ENCODE measurements around the gene GCN1. TPM values are rescaled to one million over a fixed set of nuclear protein-coding genes. Genes with fewer than 3 reads are reported as not detected.

GCN1 gene
- total RNA-seq, 1 donor from 2014 or later, result 165 TPM

GRCh38 chr12:120103371-120103770 lies 91.1 kb downstream of the GCN1 start:
- DNase-seq (ENCODE audit: low spot score), result no peak
- H3K9me3 Mint-ChIP-seq, result no peaks in the 10 kb centered on the region
- H3K36me3 Mint-ChIP-seq (ENCODE audit: low read depth), result peaks cover 62% of the 10 kb centered on the region
- H3K4me1 Mint-ChIP-seq (ENCODE audit: low read depth), result peaks cover 4% of the 10 kb centered on the region
- H3K27ac Mint-ChIP-seq, result no peak overlapping the region
- intact Hi-C loops (cut with micrococcal nuclease), result no loop called here
- no peaks in the 10 kb centered on the region for H3K27me3 Mint-ChIP-seq (ENCODE audit: low read depth)
- H3K4me3 Mint-ChIP-seq (ENCODE audit: low read depth), result no peak overlapping the region

GRCh38 chr12:120103044-120103338 lies 91.5 kb downstream of the GCN1 start:
- peaks cover 4% of the 10 kb centered on the region for H3K4me1 Mint-ChIP-seq (ENCODE audit: low read depth)
- H3K36me3 Mint-ChIP-seq (ENCODE audit: low read depth), result peaks cover 62% of the 10 kb centered on the region
- no peak overlapping the region for H3K4me3 Mint-ChIP-seq (ENCODE audit: low read depth)

GRCh38 chr12:120102189-120103043 lies 92.1 kb downstream of the GCN1 start:
- no peaks in the 10 kb centered on the region for H3K9me3 Mint-ChIP-seq
- H3K36me3 Mint-ChIP-seq (ENCODE audit: low read depth), result peaks cover 61% of the 10 kb centered on the region
- DNase-seq (ENCODE audit: low spot score), result no peak
- H3K27ac Mint-ChIP-seq, result no peak overlapping the region
- intact Hi-C loops (cut with micrococcal nuclease), result no loop called here
- H3K4me3 Mint-ChIP-seq (ENCODE audit: low read depth), result no peak overlapping the region
- H3K27me3 Mint-ChIP-seq (ENCODE audit: low read depth), result no peaks in the 10 kb centered on the region
- peaks cover 4% of the 10 kb centered on the region for H3K4me1 Mint-ChIP-seq (ENCODE audit: low read depth)

More at GRCh38 chr12:120103044-120103338, 91.5 kb downstream of the GCN1 start:
- Mint-ChIP-seq H3K9me3 (no peaks in the 10 kb centered on the region), H3K27ac (no peak overlapping the region), H3K27me3 (ENCODE audit: low read depth) (no peaks in the 10 kb centered on the region)
- intact Hi-C loops (cut with micrococcal nuclease), result no loop called here
- DNase-seq (ENCODE audit: low spot score), result no peak

GRCh38 chr12:120101617-120102016 lies 92.9 kb downstream of the GCN1 start:
- peaks cover 4% of the 10 kb centered on the region for H3K4me1 Mint-ChIP-seq (ENCODE audit: low read depth)
- H3K4me3 Mint-ChIP-seq (ENCODE audit: low read depth), result no peak overlapping the region
- intact Hi-C loops (cut with micrococcal nuclease), result no loop called here

GRCh38 chr12:120101182-120101581 lies 93.3 kb downstream of the GCN1 start:
- Mint-ChIP-seq H3K4me1 (ENCODE audit: low read depth) (peaks cover 4% of the 10 kb centered on the region), H3K27me3 (ENCODE audit: low read depth) (no peaks in the 10 kb centered on the region), H3K9me3 (no peaks in the 10 kb centered on the region), H3K27ac (peak overlapping the region; percentile 57), H3K4me3 (ENCODE audit: low read depth) (no peak overlapping the region), H3K36me3 (ENCODE audit: low read depth) (peaks cover 65% of the 10 kb centered on the region)
- no peak for DNase-seq (ENCODE audit: low spot score)
- intact Hi-C loops (cut with micrococcal nuclease), result no loop called here

More at GRCh38 chr12:120101617-120102016, 92.9 kb downstream of the GCN1 start:
- Mint-ChIP-seq H3K27me3 (ENCODE audit: low read depth) (no peaks in the 10 kb centered on the region), H3K27ac (peak overlapping the region; percentile 57), H3K36me3 (ENCODE audit: low read depth) (peaks cover 64% of the 10 kb centered on the region), H3K9me3 (no peaks in the 10 kb centered on the region)
- DNase-seq (ENCODE audit: low spot score), result no peak

GRCh38 chr12:120100630-120101029 lies 93.9 kb downstream of the GCN1 start:
- no peak for DNase-seq (ENCODE audit: low spot score)
- peaks cover 63% of the 10 kb centered on the region for H3K36me3 Mint-ChIP-seq (ENCODE audit: low read depth)
- no peak overlapping the region for H3K27ac Mint-ChIP-seq
- H3K27me3 Mint-ChIP-seq (ENCODE audit: low read depth), result no peaks in the 10 kb centered on the region
- H3K9me3 Mint-ChIP-seq, result no peaks in the 10 kb centered on the region
- peaks cover 2% of the 10 kb centered on the region for H3K4me1 Mint-ChIP-seq (ENCODE audit: low read depth)
- intact Hi-C loops (cut with micrococcal nuclease), result no loop called here
- H3K4me3 Mint-ChIP-seq (ENCODE audit: low read depth), result no peak overlapping the region

- H3K27ac Mint-ChIP-seq, result no peak overlapping the region
- intact Hi-C loops (cut with micrococcal nuclease), result no loop called here
- H3K36me3 Mint-ChIP-seq (ENCODE audit: low read depth), result peaks cover 57% of the 10 kb centered on the region
- no peaks in the 10 kb centered on the region for H3K9me3 Mint-ChIP-seq
- H3K4me1 Mint-ChIP-seq (ENCODE audit: low read depth), result peaks cover 2% of the 10 kb centered on the region
- DNase-seq (ENCODE audit: low spot score), result no peak
- H3K4me3 Mint-ChIP-seq (ENCODE audit: low read depth), result no peak overlapping the region
- no peaks in the 10 kb centered on the region for H3K27me3 Mint-ChIP-seq (ENCODE audit: low read depth)
These were observed 94.8 kb downstream of the GCN1 start for GRCh38 chr12:120099738-120100137.

GRCh38 chr12:120098756-120099470 lies 95.6 kb downstream of the GCN1 start:
- peaks cover 2% of the 10 kb centered on the region for H3K4me1 Mint-ChIP-seq (ENCODE audit: low read depth)
- H3K27ac Mint-ChIP-seq, result no peak overlapping the region
- no peaks in the 10 kb centered on the region for H3K27me3 Mint-ChIP-seq (ENCODE audit: low read depth)
- peaks cover 55% of the 10 kb centered on the region for H3K36me3 Mint-ChIP-seq (ENCODE audit: low read depth)
- no peaks in the 10 kb centered on the region for H3K9me3 Mint-ChIP-seq
- intact Hi-C loops (cut with micrococcal nuclease), result no loop called here
- no peak for DNase-seq (ENCODE audit: low spot score)
- no peak overlapping the region for H3K4me3 Mint-ChIP-seq (ENCODE audit: low read depth)

GRCh38 chr12:120096671-120097202 lies 97.8 kb downstream of the GCN1 start:
- no peaks in the 10 kb centered on the region for H3K27me3 Mint-ChIP-seq (ENCODE audit: low read depth)
- no peak overlapping the region for H3K4me3 Mint-ChIP-seq (ENCODE audit: low read depth)
- peaks cover 2% of the 10 kb centered on the region for H3K4me1 Mint-ChIP-seq (ENCODE audit: low read depth)
- H3K9me3 Mint-ChIP-seq, result no peaks in the 10 kb centered on the region
- no peak overlapping the region for H3K27ac Mint-ChIP-seq
- H3K36me3 Mint-ChIP-seq (ENCODE audit: low read depth), result peaks cover 54% of the 10 kb centered on the region
- intact Hi-C loops (cut with micrococcal nuclease), result no loop called here
- DNase-seq (ENCODE audit: low spot score), result no peak

GRCh38 chr12:120095736-120096135 lies 98.8 kb downstream of the GCN1 start:
- Mint-ChIP-seq H3K27me3 (ENCODE audit: low read depth) (no peaks in the 10 kb centered on the region), H3K4me3 (ENCODE audit: low read depth) (no peak overlapping the region), H3K9me3 (no peaks in the 10 kb centered on the region), H3K36me3 (ENCODE audit: low read depth) (peaks cover 58% of the 10 kb centered on the region), H3K4me1 (ENCODE audit: low read depth) (no peaks in the 10 kb centered on the region), H3K27ac (no peak overlapping the region)
- DNase-seq (ENCODE audit: low spot score), result no peak
- intact Hi-C loops (cut with micrococcal nuclease), result no loop called here

- Mint-ChIP-seq H3K27ac (no peak overlapping the region), H3K4me1 (ENCODE audit: low read depth) (no peaks in the 10 kb centered on the region), H3K9me3 (no peaks in the 10 kb centered on the region), H3K27me3 (ENCODE audit: low read depth) (no peaks in the 10 kb centered on the region), H3K4me3 (ENCODE audit: low read depth) (no peak overlapping the region), H3K36me3 (ENCODE audit: low read depth) (peaks cover 61% of the 10 kb centered on the region)
- no peak for DNase-seq (ENCODE audit: low spot score)
- intact Hi-C loops (cut with micrococcal nuclease), result no loop called here
These were observed 99.2 kb downstream of the GCN1 start for GRCh38 chr12:120095331-120095730.

- Mint-ChIP-seq H3K4me1 (ENCODE audit: low read depth) (no peaks in the 10 kb centered on the region), H3K27ac (no peak overlapping the region), H3K9me3 (no peaks in the 10 kb centered on the region), H3K27me3 (ENCODE audit: low read depth) (no peaks in the 10 kb centered on the region), H3K4me3 (ENCODE audit: low read depth) (no peak overlapping the region), H3K36me3 (ENCODE audit: low read depth) (peaks cover 65% of the 10 kb centered on the region)
- intact Hi-C loops (cut with micrococcal nuclease), result no loop called here
- no peak for DNase-seq (ENCODE audit: low spot score)
These were observed 100.0 kb downstream of the GCN1 start for GRCh38 chr12:120094485-120094884.
